ENCODE measurements around the gene CYP26B1. TPM values are rescaled to one million over a fixed set of nuclear protein-coding genes. Genes with fewer than 3 reads are reported as not detected.

Gene CYP26B1
- total and polyA plus RNA-seq, 9 of the 15 experiments (the other 6 are each of a cell fraction or from before 2014, with no cell fraction given), result 0.01 to 0.13 (median 0.04) TPM; not detected in 6

DNA sequence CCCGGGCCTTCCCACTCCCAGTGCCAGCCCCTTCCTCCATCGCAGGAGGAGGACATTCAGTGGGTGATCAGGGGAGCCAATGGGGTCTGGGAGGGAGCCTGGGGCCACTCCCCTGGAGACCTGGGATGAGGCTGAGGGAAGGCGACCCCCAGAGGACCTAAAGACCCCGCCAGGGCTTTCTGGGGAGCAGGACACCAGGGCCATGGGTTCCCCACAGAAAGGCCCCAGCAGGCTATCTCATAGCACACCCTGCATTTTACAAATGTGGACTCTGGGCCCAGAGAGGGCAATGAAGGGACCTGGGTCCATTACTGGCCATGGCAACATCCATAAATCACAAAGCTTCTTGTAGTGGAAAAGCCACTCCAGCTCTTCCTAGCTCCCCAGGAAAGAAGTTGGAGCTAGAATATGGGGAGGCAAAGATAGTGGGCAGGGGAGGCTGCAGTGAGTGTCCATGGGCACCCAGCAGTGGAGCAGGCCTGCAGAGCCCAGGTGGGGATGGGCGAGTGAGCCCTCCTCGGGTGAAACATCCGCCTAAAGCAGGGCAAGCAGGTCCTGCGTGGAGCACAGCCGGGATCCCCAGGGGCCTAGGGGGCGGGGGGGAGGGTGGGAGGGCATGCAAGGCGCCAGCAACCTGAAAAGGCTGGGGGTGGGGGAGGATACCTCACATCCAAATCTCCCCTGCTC lies 13.8 kb downstream of the CYP26B1 start (continued):
- TF ChIP-seq ZNF282 (CRISPR knock-in tag; IDR thresholded peaks at IDR 0.05) (no peak), MECOM (CRISPR knock-in tag; IDR thresholded peaks at IDR 0.05) (no peak), SAP30 (IDR thresholded peaks at IDR 0.05; ENCODE audit: borderline replicate concordance, insufficient read depth, low read depth, low read length, poor library complexity, severe bottlenecking) (no peak), FOXM1 (IDR thresholded peaks at IDR 0.05; ENCODE audit: low read depth) (no peak), FOXM1 (CRISPR knock-in tag; IDR thresholded peaks at IDR 0.05; ENCODE audit: low read depth) (no peak), NR1H2 (CRISPR knock-in tag; IDR thresholded peaks at IDR 0.05) (no peak)
- TF ChIP-seq, protein P1, sequence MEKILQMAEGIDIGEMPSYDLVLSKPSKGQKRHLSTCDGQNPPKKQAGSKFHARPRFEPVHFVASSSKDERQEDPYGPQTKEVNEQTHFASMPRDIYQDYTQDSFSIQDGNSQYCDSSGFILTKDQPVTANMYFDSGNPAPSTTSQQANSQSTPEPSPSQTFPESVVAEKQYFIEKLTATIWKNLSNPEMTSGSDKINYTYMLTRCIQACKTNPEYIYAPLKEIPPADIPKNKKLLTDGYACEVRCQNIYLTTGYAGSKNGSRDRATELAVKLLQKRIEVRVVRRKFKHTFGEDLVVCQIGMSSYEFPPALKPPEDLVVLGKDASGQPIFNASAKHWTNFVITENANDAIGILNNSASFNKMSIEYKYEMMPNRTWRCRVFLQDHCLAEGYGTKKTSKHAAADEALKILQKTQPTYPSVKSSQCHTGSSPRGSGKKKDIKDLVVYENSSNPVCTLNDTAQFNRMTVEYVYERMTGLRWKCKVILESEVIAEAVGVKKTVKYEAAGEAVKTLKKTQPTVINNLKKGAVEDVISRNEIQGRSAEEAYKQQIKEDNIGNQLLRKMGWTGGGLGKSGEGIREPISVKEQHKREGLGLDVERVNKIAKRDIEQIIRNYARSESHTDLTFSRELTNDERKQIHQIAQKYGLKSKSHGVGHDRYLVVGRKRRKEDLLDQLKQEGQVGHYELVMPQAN (IDR thresholded peaks at IDR 0.05; ENCODE audit: borderline replicate concordance), result no peak
- TF ChIP-seq, protein P2, sequence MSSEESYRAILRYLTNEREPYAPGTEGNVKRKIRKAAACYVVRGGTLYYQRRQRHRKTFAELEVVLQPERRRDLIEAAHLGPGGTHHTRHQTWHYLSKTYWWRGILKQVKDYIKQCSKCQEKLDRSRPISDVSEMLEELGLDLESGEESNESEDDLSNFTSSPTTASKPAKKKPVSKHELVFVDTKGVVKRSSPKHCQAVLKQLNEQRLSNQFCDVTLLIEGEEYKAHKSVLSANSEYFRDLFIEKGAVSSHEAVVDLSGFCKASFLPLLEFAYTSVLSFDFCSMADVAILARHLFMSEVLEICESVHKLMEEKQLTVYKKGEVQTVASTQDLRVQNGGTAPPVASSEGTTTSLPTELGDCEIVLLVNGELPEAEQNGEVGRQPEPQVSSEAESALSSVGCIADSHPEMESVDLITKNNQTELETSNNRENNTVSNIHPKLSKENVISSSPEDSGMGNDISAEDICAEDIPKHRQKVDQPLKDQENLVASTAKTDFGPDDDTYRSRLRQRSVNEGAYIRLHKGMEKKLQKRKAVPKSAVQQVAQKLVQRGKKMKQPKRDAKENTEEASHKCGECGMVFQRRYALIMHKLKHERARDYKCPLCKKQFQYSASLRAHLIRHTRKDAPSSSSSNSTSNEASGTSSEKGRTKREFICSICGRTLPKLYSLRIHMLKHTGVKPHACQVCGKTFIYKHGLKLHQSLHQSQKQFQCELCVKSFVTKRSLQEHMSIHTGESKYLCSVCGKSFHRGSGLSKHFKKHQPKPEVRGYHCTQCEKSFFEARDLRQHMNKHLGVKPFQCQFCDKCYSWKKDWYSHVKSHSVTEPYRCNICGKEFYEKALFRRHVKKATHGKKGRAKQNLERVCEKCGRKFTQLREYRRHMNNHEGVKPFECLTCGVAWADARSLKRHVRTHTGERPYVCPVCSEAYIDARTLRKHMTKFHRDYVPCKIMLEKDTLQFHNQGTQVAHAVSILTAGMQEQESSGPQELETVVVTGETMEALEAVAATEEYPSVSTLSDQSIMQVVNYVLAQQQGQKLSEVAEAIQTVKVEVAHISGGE (CRISPR knock-in tag; IDR thresholded peaks at IDR 0.05), result no peak
- TF ChIP-seq, protein P3, sequence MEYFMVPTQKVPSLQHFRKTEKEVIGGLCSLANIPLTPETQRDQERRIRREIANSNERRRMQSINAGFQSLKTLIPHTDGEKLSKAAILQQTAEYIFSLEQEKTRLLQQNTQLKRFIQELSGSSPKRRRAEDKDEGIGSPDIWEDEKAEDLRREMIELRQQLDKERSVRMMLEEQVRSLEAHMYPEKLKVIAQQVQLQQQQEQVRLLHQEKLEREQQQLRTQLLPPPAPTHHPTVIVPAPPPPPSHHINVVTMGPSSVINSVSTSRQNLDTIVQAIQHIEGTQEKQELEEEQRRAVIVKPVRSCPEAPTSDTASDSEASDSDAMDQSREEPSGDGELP (CRISPR knock-in tag; IDR thresholded peaks at IDR 0.05; ENCODE audit: borderline replicate concordance), result no peak
